ENCODE data around the gene IL19.
A peak's percentile ranks its signal among the peaks of the same experiment; 100 is the strongest.

DNA sequence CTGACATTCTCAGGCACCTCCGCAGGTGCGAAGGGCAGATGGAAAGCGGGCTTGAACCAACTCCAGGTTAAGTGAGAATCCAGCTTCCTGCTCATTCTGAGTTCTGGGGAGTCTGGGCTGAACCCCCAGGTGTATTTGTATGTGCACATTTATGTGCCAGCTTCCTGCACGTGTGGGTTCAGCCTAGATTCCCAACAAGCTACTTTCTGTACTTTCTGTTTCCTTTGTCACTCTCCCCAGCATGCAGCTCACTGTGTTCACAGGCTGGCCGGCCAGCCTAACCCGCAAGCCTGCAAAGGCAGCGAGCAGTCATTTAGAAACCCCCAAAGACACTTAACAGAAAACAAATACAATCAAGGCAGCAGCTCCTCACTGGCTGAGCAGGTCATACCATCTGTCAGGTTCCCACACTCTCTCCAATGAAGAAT lies 1.3 kb upstream of the IL19 start:
- peak in 1 of 4 donors; percentile 5 for TF ChIP-seq POLR2A (IDR thresholded peaks at IDR 0.05)
- TF ChIP-seq, protein P1, sequence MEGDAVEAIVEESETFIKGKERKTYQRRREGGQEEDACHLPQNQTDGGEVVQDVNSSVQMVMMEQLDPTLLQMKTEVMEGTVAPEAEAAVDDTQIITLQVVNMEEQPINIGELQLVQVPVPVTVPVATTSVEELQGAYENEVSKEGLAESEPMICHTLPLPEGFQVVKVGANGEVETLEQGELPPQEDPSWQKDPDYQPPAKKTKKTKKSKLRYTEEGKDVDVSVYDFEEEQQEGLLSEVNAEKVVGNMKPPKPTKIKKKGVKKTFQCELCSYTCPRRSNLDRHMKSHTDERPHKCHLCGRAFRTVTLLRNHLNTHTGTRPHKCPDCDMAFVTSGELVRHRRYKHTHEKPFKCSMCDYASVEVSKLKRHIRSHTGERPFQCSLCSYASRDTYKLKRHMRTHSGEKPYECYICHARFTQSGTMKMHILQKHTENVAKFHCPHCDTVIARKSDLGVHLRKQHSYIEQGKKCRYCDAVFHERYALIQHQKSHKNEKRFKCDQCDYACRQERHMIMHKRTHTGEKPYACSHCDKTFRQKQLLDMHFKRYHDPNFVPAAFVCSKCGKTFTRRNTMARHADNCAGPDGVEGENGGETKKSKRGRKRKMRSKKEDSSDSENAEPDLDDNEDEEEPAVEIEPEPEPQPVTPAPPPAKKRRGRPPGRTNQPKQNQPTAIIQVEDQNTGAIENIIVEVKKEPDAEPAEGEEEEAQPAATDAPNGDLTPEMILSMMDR (IDR thresholded peaks at IDR 0.05): no peak
- TF ChIP-seq EP300 (IDR thresholded peaks at IDR 0.05): no peak

Data from upper lobe of left lung (tissue), 4 donors.